Activated T-helper 17 cell treated with anti-CD3 and anti-CD28 coated beads, Interleukin-2, amount 50 U/mL, for 72 hours (primary cell): ENCODE measurements around the gene GRAMD2A. TPM values are rescaled to one million over a fixed set of nuclear protein-coding genes. Genes with fewer than 3 reads are reported as not detected.

Experiments used
- ATAC-seq: fragments of 150-1000 bp; cut with Tn5 transposase; replicated peaks from 2 replicates; pipeline ENCODE4 v1.10.0; 2021; ENCODE audit warnings: mild to moderate bottlenecking, moderate library complexity
- H3K27ac Mint-ChIP-seq: one replicate; pipeline ENCODE4 v1.8.0; 2022; ENCODE audit warnings: mixed read lengths
- H3K27me3 Mint-ChIP-seq: one replicate; pipeline ENCODE4 v1.8.0; 2022; ENCODE audit warnings: mixed read lengths
- H3K36me3 Mint-ChIP-seq: one replicate; pipeline ENCODE4 v1.8.0; 2022; ENCODE audit warnings: low read depth, mild to moderate bottlenecking, mixed read lengths
- H3K4me1 Mint-ChIP-seq: one replicate; pipeline ENCODE4 v1.8.0; 2022; ENCODE audit warnings: mixed read lengths
- H3K4me3 Mint-ChIP-seq: one replicate; pipeline ENCODE4 v1.8.0; 2022; ENCODE audit warnings: mild to moderate bottlenecking, mixed read lengths
- H3K9me3 Mint-ChIP-seq: one replicate; pipeline ENCODE4 v1.8.0; 2022; ENCODE audit warnings: mixed read lengths
- total RNA-seq, 2 donors: library from RNA; stranded (reverse); gene quantifications; one replicate each; pipeline ENCODE4 v1.2.3, GENCODE V29; 2022

GRAMD2A gene
- total RNA-seq, 2 donors from 2014 or later, result 0.50 TPM; not detected in 1

DNA sequence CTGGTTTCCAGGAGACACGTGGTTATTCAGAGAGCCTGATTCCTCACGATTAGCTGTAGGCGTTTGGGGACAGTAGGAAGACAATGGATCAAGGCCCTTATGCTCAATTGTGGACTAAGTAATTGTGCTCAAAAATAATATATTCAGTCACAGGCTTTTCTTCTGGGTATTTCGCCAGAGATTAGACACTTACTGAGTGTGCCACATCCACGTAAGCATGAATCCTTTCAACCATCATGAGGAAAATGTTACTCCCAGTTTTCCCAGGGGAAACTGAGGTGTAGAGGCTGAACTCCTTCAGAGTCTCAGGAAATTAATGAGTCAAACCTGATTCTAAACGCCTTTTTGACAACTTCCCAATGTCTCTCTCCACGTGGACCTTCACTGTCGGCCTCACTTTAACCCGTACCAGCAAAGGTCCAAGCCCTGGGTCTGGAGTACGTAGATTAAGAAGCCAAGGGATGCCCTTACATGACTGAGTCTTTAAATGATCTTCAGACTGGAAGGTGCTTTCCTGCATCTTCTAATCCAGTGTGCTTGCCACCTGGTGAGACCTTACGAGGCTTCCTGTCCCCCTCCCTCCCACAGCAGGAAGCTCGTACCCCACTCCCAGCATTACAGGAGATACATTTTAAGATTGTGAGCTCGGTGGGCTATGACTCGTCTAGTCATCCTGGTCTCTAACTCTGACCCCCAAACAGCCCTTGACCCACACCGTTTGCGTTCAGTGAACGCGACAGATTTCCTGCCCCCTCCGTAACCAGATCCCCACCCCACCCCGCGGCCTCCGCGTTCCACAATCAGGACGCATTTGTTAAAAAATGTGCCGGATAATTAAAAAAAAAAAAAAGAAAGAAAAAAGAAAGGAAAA lies 31.7 kb upstream of the GRAMD2A start:
- Mint-ChIP-seq H3K4me3 (peak overlapping the region; percentile 98), H3K4me1 (peaks cover 20% of the 10 kb centered on the region), H3K9me3 (no peaks in the 10 kb centered on the region), H3K27me3 (no peaks in the 10 kb centered on the region), H3K36me3 (peaks cover 74% of the 10 kb centered on the region), H3K27ac (peak overlapping the region; percentile 99)
- no peak for ATAC-seq

- Mint-ChIP-seq H3K27ac (peak overlapping the region; percentile 99), H3K36me3 (peaks cover 90% of the 10 kb centered on the region), H3K4me3 (peak overlapping the region; percentile 98), H3K27me3 (no peaks in the 10 kb centered on the region), H3K9me3 (no peaks in the 10 kb centered on the region), H3K4me1 (peaks cover 32% of the 10 kb centered on the region)
- ATAC-seq, result no peak
Observed at GRCh38 chr15:72227720-72228119, 30.1 kb upstream of the GRAMD2A start.

GRCh38 chr15:72227192-72227586 lies 29.6 kb upstream of the GRAMD2A start:
- Mint-ChIP-seq H3K27ac (peak overlapping the region; percentile 99), H3K4me3 (peak overlapping the region; percentile 98), H3K27me3 (no peaks in the 10 kb centered on the region), H3K9me3 (no peaks in the 10 kb centered on the region), H3K36me3 (peaks cover 95% of the 10 kb centered on the region), H3K4me1 (peaks cover 38% of the 10 kb centered on the region)
- peak; percentile 36 for ATAC-seq

GRCh38 chr15:72223278-72223677 lies 25.7 kb upstream of the GRAMD2A start:
- peaks cover 100% of the 10 kb centered on the region for H3K36me3 Mint-ChIP-seq
- H3K27ac Mint-ChIP-seq, result peak overlapping the region; percentile 85
- no peak for ATAC-seq
- H3K27me3 Mint-ChIP-seq, result no peaks in the 10 kb centered on the region
- peak overlapping the region; percentile 69 for H3K4me3 Mint-ChIP-seq
- H3K9me3 Mint-ChIP-seq, result no peaks in the 10 kb centered on the region
- H3K4me1 Mint-ChIP-seq, result peaks cover 54% of the 10 kb centered on the region

GRCh38 chr15:72222393-72222792 lies 24.8 kb upstream of the GRAMD2A start:
- Mint-ChIP-seq H3K4me1 (peaks cover 54% of the 10 kb centered on the region), H3K9me3 (no peaks in the 10 kb centered on the region), H3K27me3 (no peaks in the 10 kb centered on the region), H3K4me3 (peak overlapping the region; percentile 69), H3K36me3 (peaks cover 100% of the 10 kb centered on the region), H3K27ac (peak overlapping the region; percentile 85)
- no peak for ATAC-seq

GRCh38 chr15:72220687-72221086 lies 23.1 kb upstream of the GRAMD2A start:
- Mint-ChIP-seq H3K4me1 (peaks cover 42% of the 10 kb centered on the region), H3K27me3 (no peaks in the 10 kb centered on the region), H3K36me3 (peaks cover 100% of the 10 kb centered on the region), H3K9me3 (no peaks in the 10 kb centered on the region), H3K4me3 (peak overlapping the region; percentile 33), H3K27ac (peak overlapping the region; percentile 30)
- no peak for ATAC-seq

DNA sequence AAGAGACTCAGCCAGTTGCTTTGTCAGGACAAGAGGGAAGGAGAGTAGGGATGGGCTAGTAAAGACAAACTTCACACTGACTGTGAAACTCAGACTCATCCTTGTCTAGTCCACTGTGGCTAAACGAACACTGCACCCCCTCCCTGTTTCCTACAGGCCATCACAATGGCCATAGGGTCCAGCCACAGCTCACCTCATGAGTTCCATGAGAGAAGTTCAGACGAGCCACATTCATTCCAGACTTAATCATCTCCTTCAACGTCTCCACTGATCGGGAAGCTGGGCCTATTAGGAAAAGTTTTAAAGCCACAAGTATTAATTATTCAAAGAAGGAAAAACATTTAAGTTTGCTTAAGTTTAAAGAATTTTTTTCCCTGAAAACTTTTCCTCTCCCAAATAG lies 19.6 kb upstream of the GRAMD2A start:
- Mint-ChIP-seq H3K9me3 (no peaks in the 10 kb centered on the region), H3K4me3 (no peak overlapping the region), H3K27me3 (no peaks in the 10 kb centered on the region), H3K4me1 (peaks cover 21% of the 10 kb centered on the region), H3K36me3 (peaks cover 100% of the 10 kb centered on the region), H3K27ac (no peak overlapping the region)
- ATAC-seq, result no peak

DNA sequence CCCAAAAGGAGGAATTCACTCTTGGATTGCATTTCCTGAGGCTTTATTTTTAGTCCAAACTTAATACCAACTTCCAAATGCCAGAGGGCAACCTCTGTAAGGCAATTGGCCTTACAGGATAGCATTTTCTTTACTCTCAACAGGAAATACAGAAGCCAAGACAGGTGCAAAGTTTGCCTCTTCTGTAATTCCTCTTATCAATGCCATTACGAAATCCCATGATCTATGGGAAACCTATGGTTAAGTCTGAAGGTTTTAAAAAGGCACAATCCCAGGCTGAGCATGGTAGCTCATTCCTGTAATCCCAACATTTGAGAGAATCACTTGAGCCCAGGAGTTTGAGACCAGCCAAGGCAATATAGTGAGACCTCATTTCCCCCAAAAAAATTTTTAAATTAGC lies 18.5 kb upstream of the GRAMD2A start:
- no peak for ATAC-seq
- Mint-ChIP-seq H3K4me1 (peaks cover 14% of the 10 kb centered on the region), H3K9me3 (no peaks in the 10 kb centered on the region), H3K27me3 (no peaks in the 10 kb centered on the region), H3K4me3 (no peak overlapping the region), H3K36me3 (peaks cover 100% of the 10 kb centered on the region), H3K27ac (no peak overlapping the region)

- no peaks in the 10 kb centered on the region for H3K9me3 Mint-ChIP-seq
- H3K27ac Mint-ChIP-seq, result peak overlapping the region; percentile 6
- H3K4me1 Mint-ChIP-seq, result peaks cover 32% of the 10 kb centered on the region
- H3K4me3 Mint-ChIP-seq, result no peak overlapping the region
- ATAC-seq, result no peak
- no peaks in the 10 kb centered on the region for H3K27me3 Mint-ChIP-seq
- peaks cover 100% of the 10 kb centered on the region for H3K36me3 Mint-ChIP-seq
Observed at GRCh38 chr15:72207558-72208085, 10.0 kb upstream of the GRAMD2A start.

GRCh38 chr15:72206677-72207000 lies 9.1 kb upstream of the GRAMD2A start:
- Mint-ChIP-seq H3K36me3 (peaks cover 100% of the 10 kb centered on the region), H3K4me3 (peak overlapping the region; percentile 13), H3K9me3 (no peaks in the 10 kb centered on the region), H3K27ac (peak overlapping the region; percentile 6), H3K27me3 (no peaks in the 10 kb centered on the region), H3K4me1 (peaks cover 32% of the 10 kb centered on the region)
- ATAC-seq, result no peak

GRCh38 chr15:72205896-72206676 lies 8.5 kb upstream of the GRAMD2A start:
- Mint-ChIP-seq H3K9me3 (no peaks in the 10 kb centered on the region), H3K27ac (peak overlapping the region; percentile 73), H3K36me3 (peaks cover 100% of the 10 kb centered on the region), H3K4me1 (peaks cover 32% of the 10 kb centered on the region), H3K4me3 (peak overlapping the region; percentile 23), H3K27me3 (no peaks in the 10 kb centered on the region)
- ATAC-seq, result no peak

DNA sequence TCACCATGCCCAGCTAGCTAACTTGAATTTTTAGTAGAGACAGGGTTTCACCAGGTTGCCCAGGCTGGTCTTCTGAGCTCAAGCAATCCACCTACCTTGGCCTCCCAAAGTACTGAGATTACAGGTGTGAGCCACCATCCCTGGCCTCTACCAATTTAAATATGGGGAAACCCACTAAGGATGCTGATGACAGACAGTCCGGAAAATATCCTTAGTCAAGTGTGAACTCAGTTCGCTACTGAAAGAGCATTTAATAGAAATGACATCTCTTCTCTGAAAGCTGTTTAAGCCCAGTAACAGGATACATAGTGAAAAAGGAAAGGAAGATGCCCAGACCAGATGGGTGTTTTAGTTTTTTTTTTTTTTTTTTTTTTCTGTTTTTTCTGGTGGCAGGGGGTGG lies 7.7 kb upstream of the GRAMD2A start:
- Mint-ChIP-seq H3K4me3 (peak overlapping the region; percentile 23), H3K36me3 (peaks cover 100% of the 10 kb centered on the region), H3K27me3 (no peaks in the 10 kb centered on the region), H3K9me3 (no peaks in the 10 kb centered on the region), H3K4me1 (peaks cover 37% of the 10 kb centered on the region), H3K27ac (peak overlapping the region; percentile 73)
- peak; percentile 54 for ATAC-seq

DNA sequence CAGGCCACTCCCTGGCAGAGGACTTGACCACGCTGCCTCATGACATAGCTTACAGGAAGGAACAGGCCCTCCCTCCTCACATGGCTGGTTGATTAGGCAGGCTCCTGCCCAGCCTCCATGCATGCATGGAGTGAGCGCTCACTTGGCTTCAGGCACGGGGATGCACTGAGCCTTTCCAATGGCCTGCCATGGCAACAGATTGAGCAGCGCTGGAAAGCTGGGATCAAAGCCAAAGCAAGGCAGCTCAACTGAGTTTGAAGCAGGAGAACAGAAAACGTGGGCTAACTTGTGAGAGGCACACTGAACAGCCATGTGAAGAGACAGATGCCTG lies 5.9 kb upstream of the GRAMD2A start:
- ATAC-seq, result no peak

DNA sequence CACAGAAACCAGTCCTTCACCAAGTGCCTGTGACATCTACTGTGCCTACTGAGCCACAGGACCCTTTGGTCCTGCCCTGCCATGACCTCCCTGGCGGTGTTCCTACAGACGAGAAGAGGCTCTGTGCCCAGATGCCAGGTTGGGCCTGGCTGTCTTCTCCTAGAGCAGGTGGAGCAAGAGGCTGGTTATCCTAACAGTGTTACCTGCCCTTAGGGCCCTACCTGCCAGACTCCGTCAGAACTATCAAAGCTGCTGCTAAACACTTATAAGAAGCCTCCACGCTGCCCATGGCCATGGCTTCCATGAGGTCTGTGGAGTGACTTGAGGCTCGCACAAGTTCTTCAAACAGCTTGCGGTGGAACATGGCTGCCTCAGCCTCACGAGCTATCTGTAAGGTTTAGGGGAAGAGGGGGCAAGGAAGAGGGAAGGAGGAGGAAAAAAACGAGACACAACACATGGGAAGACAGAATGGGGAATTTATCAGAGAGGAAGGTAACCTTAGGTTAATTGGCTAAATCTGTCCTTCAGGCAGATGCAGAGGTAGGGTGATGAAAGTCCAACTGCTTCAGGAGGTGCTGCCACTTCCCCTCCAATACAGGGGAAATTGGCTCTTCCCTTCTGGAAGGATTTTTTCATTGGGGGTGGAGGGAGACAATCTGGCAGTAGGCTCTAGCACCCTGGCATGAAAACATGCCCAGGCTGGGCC lies 5.4 kb upstream of the GRAMD2A start:
- no peak for ATAC-seq
- H3K27ac Mint-ChIP-seq, result peak overlapping the region; percentile 23
- no peaks in the 10 kb centered on the region for H3K27me3 Mint-ChIP-seq
- no peaks in the 10 kb centered on the region for H3K9me3 Mint-ChIP-seq
- peak overlapping the region; percentile 1 for H3K4me3 Mint-ChIP-seq
- H3K4me1 Mint-ChIP-seq, result peaks cover 37% of the 10 kb centered on the region
- H3K36me3 Mint-ChIP-seq, result peaks cover 100% of the 10 kb centered on the region

More for the DNA sequence above, 5.9 kb upstream of the GRAMD2A start:
- H3K9me3 Mint-ChIP-seq, result no peaks in the 10 kb centered on the region
- no peaks in the 10 kb centered on the region for H3K27me3 Mint-ChIP-seq
- H3K4me1 Mint-ChIP-seq, result peaks cover 33% of the 10 kb centered on the region
- H3K36me3 Mint-ChIP-seq, result peaks cover 100% of the 10 kb centered on the region
- H3K4me3 Mint-ChIP-seq, result peak overlapping the region; percentile 1
- H3K27ac Mint-ChIP-seq, result peak overlapping the region; percentile 23
